ENCODE data around the gene CDH16. TPM values are rescaled to one million over a fixed set of nuclear protein-coding genes. Genes with fewer than 3 reads are reported as not detected.
"Not testable (repeated sequence)": the region's sequence is repeated elsewhere in the genome, so short reads cannot be mapped to it uniquely, and the experiment has no call there.

CDH16 gene, protein sequence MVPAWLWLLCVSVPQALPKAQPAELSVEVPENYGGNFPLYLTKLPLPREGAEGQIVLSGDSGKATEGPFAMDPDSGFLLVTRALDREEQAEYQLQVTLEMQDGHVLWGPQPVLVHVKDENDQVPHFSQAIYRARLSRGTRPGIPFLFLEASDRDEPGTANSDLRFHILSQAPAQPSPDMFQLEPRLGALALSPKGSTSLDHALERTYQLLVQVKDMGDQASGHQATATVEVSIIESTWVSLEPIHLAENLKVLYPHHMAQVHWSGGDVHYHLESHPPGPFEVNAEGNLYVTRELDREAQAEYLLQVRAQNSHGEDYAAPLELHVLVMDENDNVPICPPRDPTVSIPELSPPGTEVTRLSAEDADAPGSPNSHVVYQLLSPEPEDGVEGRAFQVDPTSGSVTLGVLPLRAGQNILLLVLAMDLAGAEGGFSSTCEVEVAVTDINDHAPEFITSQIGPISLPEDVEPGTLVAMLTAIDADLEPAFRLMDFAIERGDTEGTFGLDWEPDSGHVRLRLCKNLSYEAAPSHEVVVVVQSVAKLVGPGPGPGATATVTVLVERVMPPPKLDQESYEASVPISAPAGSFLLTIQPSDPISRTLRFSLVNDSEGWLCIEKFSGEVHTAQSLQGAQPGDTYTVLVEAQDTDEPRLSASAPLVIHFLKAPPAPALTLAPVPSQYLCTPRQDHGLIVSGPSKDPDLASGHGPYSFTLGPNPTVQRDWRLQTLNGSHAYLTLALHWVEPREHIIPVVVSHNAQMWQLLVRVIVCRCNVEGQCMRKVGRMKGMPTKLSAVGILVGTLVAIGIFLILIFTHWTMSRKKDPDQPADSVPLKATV
- polyA plus RNA-seq (2014; cell fraction: cytosol; rRNA removed) = not detected in 2 replicates
- polyA plus RNA-seq (2014; cell fraction: nucleus; rRNA removed) = not detected in 2 replicates

DNA sequence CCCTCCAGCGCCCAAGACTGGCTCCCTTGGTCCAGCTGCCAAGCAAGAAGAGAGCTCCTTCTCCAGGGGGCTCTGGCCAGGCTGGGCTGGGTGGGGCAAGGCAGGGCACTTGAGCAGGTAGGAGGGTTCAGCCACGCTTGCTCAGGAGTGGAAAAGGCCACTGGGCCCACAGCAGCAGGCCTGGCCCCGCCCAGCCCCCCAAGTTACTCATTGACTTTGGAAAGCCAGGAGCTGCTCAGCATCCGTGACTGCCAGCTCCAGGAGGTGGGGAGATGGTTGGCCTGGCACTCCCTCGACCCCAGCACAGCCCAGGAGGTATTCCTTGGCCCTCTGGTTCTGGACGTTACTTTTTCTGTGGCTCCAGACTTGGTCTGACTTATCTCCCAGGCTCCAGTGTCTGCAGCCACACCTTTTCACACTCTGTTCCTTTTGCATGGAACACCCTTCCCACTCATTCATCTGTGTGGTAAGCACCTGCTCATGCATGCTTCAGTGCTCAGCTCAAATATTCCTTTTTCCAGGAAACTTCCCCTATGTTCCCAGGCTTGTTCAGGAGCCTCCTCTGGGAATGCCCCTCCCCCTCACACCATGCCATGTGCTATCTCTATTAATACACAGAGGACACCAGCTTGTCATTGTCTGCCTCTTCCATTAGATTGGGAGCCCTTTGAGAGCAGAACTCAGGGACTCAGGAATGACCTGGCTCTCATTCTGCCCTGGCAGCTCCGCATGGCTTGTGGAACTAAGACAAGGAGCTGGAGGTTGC, at the start of gene CDH16:
Gene CDH16, minus strand, starts transcription at position 83 of the 766 bp plus-strand sequence. CDS start 820 bp downstream, outside the sequence.
- DNase-seq (ENCODE audit: low spot score) = no peak

DNA sequence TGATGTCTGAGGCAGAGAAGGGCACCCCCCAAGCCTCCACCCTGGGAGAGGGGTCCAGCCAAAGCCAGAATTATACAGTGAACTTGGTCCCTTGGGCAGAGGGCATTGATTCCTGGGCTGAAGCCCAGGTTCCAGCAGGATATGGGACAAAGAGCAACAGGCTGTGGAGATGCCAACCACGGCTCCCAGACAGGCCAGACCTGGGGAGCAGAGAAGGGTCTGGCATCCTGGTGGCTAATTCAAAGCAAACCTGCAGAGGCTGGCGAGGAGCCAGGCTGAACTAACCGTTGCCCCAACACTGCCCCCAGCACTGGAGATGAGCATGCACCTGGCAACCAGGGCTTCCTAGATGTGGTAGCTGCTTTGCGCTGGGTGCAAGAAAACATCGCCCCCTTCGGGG, 45.4 kb upstream of the CDH16 start:
- DNase-seq (ENCODE audit: low spot score) = no peak

DNA sequence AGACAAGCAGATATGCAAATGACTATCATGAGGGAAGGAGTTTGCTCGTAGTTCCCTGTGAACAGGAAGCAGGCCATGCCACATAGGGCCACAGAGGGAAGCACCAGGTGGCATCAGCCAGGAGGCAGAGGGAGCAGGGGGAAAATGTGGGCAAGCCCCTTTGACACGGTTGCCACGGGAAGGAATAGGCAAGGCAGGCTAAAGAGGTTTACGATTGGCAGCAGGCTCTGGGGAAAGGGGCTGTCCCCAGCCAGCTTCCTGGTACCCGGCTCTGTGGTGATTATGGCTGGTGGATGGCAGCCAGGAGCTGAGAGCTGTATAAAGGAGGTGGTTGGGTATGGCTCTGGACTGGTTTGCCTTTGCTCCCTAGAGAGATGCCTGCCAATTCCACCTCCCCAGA, 43.2 kb upstream of the CDH16 start:
- no peak for DNase-seq (ENCODE audit: low spot score)

DNA sequence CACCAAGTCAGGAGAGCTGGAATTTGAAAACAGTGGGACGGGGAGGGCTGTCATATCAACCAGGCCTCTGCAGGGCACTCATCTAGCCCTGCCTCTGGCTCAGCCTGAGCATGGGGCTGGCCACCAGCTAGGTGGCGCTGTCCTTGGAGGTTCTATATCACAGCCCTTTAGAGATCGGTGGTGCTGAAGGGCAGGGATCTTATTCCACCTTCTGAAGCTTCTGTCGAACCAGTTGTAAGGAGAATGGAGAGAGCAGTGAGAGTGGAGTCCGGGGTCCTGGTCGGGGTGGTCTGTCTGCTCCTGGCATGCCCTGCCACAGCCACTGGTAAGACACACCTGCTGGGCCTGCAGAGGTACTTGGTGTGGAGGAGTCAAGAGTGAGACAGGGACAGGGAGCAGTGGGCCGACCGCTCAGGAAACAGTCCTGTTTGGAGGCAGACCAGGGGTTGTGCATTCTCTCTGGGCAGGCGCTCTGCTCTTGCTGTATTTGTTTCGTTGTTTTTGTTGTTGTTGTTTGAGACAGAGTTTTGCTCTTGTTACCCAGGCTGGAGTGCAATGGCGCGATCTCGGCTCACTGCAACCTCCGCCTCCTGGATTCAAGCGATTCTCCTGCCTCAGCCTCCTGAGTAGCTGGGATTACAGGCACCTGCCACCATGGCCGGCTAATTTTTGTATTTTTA, 42.5 kb upstream of the CDH16 start, which contains the start of gene CES3:
Gene CES3, plus strand, starts transcription at position 202 of the 680 bp plus-strand sequence. Its CDS starts 42 bp downstream, at position 244.
- DNase-seq (ENCODE audit: low spot score) = peak; percentile 86

DNA sequence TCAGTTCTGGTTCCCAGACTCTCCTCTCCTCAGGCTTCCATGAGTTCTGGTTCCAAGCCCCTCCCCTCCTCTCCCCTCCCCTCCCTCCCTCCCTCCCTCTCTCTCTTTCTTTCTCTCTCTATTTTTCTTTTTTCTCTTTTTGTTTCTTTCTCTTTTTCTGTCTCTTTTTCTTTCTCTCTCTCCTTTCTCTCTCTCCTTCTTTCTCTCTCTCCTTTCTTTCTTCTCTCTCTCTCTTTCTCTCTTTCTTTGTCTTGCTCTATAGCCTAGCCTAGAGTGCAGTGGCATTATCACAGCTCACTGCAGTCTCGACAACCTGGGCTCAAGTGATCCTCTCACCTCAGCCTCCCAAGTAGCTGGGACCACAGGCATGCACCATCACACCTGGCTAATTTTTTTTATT, 41.6 kb upstream of the CDH16 start:
- DNase-seq (ENCODE audit: low spot score) = no peak

DNA sequence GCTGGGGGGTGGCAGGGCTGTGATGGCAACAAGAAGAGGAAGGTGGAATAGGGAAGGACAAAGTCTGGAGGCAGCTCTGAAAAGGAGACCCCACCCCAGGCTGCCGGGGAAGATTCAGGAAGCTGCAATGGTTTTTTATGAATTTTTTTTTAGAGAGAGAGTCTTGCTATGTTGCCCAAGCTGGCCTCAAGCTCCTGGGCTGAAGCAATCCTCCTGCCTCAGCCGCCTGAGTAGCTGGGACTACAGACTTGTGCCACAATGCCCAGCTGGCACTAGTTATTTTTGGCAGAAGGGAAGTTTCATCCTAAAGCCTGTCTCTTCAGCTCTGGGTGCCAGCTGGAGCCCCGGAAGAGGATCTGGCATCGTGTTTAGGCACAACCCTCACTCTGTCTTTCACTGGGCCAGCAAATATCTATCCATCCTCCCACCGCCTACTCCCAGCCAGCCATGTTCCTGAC, 41.0 kb upstream of the CDH16 start:
- no peak for DNase-seq (ENCODE audit: low spot score)

DNA sequence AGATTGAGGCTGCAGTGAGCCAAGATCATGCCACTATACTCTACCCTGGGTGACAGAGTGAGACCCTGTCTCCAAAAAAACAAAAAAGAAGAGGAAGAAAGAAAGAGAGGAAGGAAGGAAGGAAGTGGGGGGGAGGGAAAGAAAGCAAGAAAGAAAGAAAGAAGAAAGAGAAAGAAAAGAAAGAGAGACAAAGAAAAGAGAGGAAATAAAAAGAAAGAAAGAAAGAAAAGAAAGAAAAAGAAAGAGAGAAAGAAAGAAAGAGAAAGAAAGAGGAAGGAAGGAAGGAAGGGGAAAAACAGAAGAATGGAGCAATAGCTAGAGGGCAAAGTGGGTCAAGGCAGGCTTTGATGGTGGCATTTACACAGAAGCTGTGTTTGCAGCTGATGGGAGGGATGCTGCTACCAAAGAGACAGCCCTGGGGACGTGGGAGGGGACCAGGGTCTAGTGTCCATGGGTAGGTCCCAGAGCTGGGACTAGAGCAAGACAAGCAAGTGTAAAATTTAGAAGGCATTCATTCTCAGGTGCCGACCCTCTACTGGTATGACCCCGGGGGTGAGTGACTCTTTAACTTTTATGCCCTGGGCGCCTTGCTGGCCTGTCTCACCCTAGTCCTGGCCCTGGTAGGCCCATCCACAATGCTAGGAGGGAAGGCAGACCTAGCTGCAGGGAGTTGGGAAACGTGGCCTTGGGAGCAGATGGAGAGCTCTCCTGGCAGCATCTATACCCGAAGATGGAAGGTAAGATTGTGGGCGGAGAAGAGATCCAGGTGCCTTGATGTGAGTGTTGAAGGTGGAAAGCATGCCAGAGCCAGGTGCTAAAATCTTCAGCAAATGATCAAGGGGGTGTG, 40.4 kb upstream of the CDH16 start:
- DNase-seq (ENCODE audit: low spot score) = no peak

DNA sequence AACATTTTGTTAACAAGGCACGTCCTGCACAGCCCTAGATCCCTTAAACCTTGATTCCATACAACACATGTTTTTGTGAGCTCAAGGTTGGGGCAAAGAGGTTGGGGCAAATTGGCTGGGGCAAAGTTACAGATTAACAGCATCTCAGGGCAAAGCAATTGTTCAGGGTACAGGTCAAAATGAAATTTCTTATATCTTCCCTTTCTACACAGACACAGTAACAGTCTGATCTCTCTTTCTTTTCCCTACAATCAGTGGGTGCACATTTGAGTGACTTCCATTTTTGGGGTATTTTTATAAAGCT, 37.4 kb upstream of the CDH16 start:
- not testable (repeated sequence) for DNase-seq (ENCODE audit: low spot score)

DNA sequence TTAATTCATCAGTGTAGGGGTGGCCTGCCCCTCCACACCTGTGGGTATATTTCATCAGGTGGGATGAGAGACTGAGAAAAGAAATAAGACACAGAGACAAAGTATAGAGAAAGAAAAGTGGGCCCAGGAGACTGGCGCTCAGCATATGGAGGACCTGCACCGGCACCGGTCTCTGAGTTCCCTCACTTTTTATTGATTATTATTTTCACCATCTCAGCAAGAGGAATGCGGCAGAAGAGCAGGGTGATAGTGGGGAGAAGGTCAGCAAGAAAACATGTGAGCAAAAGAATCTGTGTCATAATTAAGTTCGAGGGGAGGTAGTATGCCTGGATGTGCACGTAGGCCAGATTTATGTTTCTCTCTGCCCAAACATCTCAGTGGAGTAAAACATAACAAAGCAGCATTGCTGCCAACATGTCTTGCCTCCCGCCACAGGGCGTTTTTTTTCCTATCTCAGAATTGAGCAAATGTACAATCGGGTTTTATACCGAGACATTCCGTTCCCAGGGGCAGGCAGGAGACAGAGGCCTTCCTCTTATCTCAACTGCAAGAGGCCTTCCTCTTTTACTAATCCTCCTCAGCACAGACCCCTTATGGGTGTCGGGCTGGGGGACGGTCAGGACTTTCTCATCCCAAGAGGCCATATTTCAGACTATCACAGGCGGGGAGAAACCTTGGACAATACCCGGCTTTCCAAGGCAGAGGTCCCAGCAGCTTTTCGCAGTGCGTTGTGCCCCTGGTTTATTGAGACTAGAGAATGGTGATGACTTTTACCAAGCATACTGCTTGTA, 36.9 kb upstream of the CDH16 start:
- DNase-seq (ENCODE audit: low spot score) = not testable (repeated sequence)

DNA sequence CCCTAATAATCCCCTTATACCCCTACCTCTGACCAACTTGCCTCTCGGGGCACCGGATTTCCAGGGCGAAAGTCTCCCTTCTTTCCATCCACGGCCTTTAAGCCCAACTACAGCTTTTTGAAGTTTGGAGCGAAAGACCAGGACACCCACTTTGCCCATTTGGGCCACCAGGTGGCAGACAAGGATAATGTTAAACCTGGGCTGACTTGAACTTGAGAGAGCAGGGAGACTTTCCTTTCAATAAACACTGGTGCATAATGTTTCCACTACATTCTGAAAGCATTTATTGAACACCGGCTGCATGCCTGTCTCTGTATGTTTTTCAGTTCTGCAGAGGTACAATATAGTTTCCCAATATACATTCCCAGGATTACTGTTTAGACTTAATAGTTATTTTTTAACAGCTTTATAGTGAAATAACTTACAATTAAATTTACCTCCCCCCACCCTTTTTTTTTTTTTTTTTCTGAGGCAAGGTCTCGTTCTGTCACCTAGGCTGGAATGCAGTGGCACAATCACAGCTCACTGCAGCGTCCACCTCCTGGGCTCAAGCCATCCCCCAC, 35.5 kb upstream of the CDH16 start:
- peak; percentile 80 for DNase-seq (ENCODE audit: low spot score)

DNA sequence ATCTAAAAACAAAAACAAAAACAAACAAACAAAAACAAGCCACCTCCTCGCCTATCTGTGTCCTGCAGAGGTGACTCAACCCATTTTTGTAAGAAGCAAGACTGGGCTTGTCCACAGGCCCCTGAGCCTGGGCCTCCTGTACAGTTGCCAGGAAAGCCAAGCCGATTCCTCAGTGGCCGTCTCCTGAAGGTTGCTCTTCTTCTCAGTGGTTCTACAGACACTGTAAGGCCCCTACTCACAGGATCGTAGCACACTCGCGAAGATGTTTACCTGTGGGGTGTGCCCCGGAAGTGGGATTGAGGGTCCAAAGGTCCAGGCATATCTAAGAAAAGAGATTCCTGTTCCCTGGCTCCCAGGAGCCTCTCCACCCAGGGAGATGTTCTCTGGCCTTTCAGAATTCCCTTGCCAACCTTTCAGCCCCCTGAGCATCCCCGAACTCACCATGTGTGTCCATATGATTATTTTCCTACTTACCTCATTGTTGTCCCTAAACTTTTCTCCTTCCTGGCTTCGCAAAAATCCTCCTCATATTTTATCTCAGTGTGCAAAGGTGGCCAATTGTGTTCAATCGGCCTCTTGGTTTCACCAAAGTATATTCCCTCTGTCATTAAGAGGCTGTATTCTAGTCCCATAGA, 34.9 kb upstream of the CDH16 start:
- no peak for DNase-seq (ENCODE audit: low spot score)

DNA sequence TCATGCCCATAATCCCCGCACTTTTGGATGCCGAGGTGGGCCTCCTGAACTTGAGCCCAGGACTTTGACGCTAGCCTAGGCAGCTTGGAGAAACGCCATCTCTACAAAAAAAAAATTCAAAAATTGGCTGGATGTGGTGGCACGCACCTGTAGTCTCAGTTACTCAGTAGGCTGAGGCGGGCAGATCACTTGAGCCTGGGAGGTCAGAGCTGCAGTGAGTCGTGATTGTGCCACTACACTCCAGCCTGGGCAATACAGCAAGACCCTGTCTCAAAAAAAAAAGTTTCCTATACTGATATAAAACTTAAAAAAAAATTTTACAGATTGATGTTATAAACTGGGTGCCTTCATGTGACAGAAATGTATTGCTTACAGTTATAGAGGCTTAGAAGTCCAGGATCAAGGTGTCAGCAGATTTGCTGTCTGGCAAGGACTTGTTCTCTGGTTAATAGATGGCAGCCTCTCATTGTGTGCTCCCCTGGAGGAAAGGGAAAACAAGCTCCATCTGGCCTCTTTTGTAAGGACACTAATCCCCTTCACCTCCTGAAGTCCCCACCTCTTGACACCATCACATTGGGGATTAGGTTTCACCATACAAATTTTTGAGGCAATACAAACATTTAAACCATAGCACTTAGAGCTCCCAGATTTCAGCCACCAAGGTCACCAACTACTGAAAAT, 33.9 kb upstream of the CDH16 start:
- no peak for DNase-seq (ENCODE audit: low spot score)

DNA sequence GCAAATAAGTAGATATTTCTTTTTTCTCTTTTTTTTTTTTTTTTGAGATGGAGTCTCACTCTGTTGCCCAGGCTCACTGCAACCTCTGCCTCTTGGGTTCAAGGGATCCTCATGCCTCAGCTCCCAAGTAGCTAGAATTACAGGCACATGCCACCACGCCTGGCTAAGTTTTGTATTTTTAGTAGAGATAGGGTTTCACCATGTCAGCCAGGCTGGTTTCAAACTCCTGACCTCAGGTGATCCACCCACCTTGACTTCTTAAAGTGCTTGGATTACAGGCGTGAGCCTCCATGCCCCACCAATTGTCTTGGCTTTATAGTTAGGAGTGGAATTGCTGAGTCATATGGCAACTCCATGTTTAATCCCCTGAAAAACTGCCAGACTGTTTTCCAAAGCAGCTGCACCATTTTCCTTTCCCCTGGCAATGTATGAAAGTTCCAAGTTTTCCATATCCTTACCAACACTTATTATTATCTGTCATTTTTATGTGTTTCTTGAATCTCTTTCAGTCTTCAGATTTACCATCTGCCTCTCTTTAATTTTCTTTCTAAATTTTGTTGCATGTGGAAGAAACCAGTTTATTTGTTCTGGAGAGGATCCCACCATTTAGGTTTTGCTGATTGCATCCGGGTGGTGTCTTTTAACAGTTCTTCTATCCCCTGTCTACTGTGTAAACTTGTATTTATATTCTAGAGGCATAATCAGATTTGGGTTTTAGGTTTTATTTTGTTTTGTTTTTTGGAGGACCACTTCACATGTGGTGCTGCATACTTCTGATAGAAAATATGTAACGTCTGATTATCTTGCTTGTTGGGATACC, 32.5 kb upstream of the CDH16 start:
- DNase-seq (ENCODE audit: low spot score) = no peak

DNA sequence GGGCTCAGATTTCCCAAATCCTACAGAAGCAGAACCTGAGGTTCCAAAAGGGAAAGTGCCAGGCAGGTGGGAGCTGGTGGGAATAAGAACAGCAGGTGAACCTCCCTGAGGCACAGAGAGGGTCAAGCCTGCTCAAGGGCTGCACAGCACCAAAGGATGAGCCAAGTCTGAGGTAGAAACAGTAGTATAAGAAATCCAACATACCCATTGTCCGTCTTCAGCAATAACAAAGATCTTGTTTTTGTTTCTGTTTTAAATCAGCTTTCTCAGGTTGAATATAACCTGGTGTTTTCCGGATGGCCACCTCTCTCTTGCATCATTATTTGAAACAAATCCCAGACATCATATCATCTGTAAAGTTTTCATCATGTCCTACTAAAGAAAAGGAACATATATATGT, 31.8 kb upstream of the CDH16 start:
- no peak for DNase-seq (ENCODE audit: low spot score)

DNA sequence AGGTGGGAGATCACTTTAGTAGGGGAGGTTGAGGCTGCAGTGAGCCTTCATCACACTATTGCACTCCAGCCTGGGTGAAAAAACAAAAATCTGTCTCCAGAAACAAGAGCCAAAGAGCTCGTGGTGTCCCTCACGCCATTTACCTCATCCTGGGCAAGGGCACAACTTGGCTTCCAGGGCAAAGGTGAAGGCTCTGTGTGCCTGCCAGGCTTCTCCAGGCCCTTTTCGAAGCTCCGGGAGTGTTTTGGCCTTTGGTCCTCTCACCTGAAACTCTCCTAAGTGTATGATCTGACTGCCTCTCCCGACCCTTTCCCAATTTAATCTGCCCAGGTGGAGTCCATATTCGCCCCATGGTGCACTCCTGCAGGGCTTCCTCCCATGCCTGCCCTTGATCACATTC, 30.8 kb upstream of the CDH16 start:
- no peak for DNase-seq (ENCODE audit: low spot score)

DNA sequence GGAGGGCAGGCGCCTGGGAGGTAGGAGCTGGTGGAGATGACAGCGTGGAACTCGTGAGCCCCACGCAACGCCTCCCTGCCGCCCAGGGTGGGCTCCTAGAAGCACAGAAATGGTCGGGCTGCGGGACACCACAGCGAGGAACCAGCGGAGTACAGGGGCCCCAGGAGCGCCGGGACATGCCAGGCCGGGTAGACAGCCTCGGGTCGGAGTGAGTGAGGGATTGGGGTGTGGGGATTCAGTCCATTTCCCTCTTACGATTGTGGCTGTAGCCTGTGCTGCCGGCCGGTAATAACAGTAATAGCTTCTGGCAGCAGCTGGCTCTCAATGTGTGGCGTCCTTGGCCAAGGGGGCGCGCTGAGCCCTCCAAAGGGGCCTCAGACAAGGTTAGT, 30.1 kb upstream of the CDH16 start:
- no peak for DNase-seq (ENCODE audit: low spot score)

Measured in SK-N-DZ (cell line).